Subcutaneous abdominal adipose tissue (tissue), 5 donors: Measurements from ENCODE around the gene PER1.
"Not testable (repeated sequence)": the region's sequence is repeated elsewhere in the genome, so short reads cannot be mapped to it uniquely, and the experiment has no call there.

Experiments used
- H3K27ac ChIP-seq: one replicate; pipeline ENCODE4 v1.7.0; 2013; ENCODE audit warnings: low read depth, mild to moderate bottlenecking, inconsistent platforms, low read length, moderate library complexity
- H3K27me3 ChIP-seq, 5 donors: one replicate each; pipeline ENCODE4 v1.7.0; 2013; ENCODE audit warnings: low read length in 5 of 5, inconsistent platforms in 1 of 5; ENCODE audit not compliant: control insufficient read depth in 5 of 5, insufficient read depth in 4 of 5
- H3K36me3 ChIP-seq, 5 donors: one replicate each; pipeline ENCODE4 v1.7.0; 2013; ENCODE audit warnings: low read length in 5 of 5; ENCODE audit not compliant: control insufficient read depth in 5 of 5, insufficient read depth in 5 of 5
- H3K4me1 ChIP-seq, 5 donors: one replicate each; pipeline ENCODE4 v1.7.0; 2013; ENCODE audit warnings: low read length in 5 of 5, mild to moderate bottlenecking in 3 of 5, moderate library complexity in 1 of 5; ENCODE audit not compliant: control insufficient read depth in 5 of 5, insufficient read depth in 5 of 5
- H3K4me3 ChIP-seq, 5 donors: one replicate each; pipeline ENCODE4 v1.7.0; 2013; ENCODE audit warnings: low read length in 5 of 5, low read depth in 1 of 5
- H3K9ac ChIP-seq, 5 donors: one replicate each; pipeline ENCODE4 v1.7.0; 2013; ENCODE audit warnings: low read length in 5 of 5, mild to moderate bottlenecking in 4 of 5, moderate library complexity in 3 of 5
- H3K9me3 ChIP-seq, 5 donors: one replicate each; pipeline ENCODE4 v1.7.0; 2013; ENCODE audit warnings: low read length in 5 of 5; ENCODE audit not compliant: control insufficient read depth in 5 of 5
- donor health status: healthy.
- donor health status: healthy.
- donor health status: healthy.
- donor health status: healthy.
- donor health status: healthy.

PER1 gene

DNA sequence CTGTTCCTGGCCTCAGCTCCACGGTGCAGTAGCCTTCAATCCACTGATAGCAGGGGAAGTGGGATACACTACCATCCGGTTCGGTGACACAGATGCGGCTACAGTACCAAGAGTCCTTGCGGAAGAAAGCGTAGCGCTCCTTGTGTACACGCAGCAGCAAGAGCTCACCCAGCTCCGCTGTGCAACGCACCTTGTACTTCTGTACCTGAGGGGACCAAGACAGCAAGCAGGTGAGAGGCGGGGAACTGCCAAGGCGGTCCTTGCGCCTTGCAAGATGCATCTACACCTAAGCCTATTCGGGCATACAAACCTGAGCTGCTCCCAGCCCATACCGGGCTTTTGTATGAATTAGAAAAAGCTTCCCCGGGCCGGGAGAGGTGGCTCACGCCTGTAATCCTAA, 35.4 kb downstream of the PER1 start:
- peaks cover 10 to 39% (median 34%) of the 10 kb centered on the region in 5 donors for H3K4me1 ChIP-seq
- no peak overlapping the region for H3K4me3 ChIP-seq
- no peak overlapping the region for H3K9ac ChIP-seq
- peaks cover 33 to 56% (median 39%) of the 10 kb centered on the region in 5 donors for H3K27me3 ChIP-seq
- H3K27ac ChIP-seq, result no peak overlapping the region
- H3K36me3 ChIP-seq, result no peaks in the 10 kb centered on the region
- H3K9me3 ChIP-seq, result no peaks in the 10 kb centered on the region

DNA sequence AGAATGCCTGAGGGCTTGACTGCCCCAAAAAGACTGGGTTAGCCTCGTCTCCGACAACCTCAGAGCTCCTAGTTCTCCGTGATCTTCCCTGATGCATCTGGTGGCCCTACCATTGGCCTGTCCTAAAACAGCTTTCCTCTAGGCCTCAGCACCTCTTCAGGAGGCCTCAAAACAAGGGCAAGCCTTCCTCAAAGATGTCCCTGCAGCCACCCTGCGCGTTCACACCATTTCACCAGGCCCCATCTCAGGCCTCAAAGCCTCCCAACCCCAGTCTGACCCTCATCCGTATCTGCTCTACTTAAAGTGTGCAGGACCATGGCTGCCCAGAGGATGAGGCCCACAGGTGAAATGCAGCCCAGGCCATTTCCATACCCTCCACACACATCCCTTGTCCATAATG, 41.3 kb downstream of the PER1 start:
- H3K36me3 ChIP-seq, result no peaks in the 10 kb centered on the region
- H3K9me3 ChIP-seq, result no peaks in the 10 kb centered on the region
- peaks cover 49 to 74% (median 52%) of the 10 kb centered on the region in 5 donors for H3K27me3 ChIP-seq
- no peak overlapping the region for H3K27ac ChIP-seq
- no peak overlapping the region for H3K9ac ChIP-seq
- H3K4me3 ChIP-seq, result no peak overlapping the region
- H3K4me1 ChIP-seq, result peaks cover 0 to 8% (median 8%) of the 10 kb centered on the region in 5 donors

DNA sequence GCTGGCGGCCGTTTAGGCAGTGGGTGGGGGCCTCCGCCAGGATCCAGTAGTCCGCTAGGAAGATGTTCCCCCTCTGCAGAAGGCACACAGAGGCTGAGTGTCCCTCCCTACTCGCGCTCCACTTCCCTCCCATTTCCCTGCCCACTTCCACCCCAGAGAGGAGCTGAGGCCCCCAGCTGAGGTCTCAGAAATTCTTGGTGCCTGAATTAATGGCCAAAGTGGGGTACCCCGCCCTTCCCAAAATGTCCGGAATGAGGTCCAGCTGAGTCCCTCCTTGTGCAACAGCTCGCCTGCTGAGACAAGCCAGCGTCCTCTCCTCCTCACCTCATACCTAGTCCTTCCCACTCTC, 41.8 kb downstream of the PER1 start:
- H3K27me3 ChIP-seq, result peaks cover 49 to 70% (median 52%) of the 10 kb centered on the region in 5 donors
- no peak overlapping the region for H3K9ac ChIP-seq
- H3K4me3 ChIP-seq, result peak overlapping the region in 1 of 5 donors; percentile 50
- H3K27ac ChIP-seq, result no peak overlapping the region
- no peaks in the 10 kb centered on the region for H3K9me3 ChIP-seq
- no peaks in the 10 kb centered on the region for H3K36me3 ChIP-seq
- peaks cover 0 to 8% (median 8%) of the 10 kb centered on the region in 5 donors for H3K4me1 ChIP-seq

DNA sequence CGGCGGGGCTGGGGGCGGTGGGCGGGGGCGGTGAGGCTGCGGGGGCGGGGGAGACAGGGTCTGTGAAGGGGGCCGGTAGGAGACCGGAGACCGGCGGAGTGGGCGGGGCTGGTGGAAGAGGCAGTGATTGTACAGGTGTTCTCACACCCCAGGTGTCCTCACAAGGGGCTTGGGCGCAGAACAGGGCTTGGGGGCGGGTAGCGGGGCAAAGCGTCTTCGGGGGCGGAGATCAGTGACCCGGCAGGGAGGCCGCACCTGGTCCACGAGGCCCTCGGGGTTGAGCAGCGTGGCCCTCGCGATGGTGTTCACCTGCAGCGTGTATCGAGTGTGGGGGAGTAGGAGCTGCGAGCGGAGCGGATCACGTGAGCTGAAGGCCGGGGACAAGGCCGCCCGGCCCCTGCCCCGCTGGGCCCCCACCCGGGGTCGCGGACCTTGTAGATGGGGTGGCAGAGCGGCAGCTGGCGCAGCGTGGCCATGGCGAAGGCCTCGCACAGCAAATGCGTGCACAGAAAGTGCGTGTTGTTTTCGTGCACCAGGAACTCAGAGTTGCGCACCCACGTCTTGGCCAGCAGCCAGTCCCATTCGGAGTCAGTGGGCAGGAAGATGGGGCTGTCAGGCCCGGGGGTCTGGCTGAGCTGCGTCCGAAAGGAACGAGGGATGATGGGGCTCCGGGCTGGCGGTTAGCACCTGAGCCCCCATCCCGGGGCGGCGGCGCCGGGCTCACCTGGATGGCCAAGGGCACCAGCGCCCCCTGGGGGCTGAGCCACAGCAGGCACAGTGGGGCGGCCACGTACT, 42.3 kb downstream of the PER1 start:
- peaks cover 0 to 8% (median 8%) of the 10 kb centered on the region in 5 donors for H3K4me1 ChIP-seq
- H3K27me3 ChIP-seq, result peaks cover 47 to 64% (median 50%) of the 10 kb centered on the region in 5 donors
- H3K27ac ChIP-seq, result no peak overlapping the region
- no peak overlapping the region for H3K9ac ChIP-seq
- H3K9me3 ChIP-seq, result no peaks in the 10 kb centered on the region
- H3K4me3 ChIP-seq, result peak overlapping the region in 3 of 5 donors; percentile 21 to 50 (median 26)
- H3K36me3 ChIP-seq, result no peaks in the 10 kb centered on the region

DNA sequence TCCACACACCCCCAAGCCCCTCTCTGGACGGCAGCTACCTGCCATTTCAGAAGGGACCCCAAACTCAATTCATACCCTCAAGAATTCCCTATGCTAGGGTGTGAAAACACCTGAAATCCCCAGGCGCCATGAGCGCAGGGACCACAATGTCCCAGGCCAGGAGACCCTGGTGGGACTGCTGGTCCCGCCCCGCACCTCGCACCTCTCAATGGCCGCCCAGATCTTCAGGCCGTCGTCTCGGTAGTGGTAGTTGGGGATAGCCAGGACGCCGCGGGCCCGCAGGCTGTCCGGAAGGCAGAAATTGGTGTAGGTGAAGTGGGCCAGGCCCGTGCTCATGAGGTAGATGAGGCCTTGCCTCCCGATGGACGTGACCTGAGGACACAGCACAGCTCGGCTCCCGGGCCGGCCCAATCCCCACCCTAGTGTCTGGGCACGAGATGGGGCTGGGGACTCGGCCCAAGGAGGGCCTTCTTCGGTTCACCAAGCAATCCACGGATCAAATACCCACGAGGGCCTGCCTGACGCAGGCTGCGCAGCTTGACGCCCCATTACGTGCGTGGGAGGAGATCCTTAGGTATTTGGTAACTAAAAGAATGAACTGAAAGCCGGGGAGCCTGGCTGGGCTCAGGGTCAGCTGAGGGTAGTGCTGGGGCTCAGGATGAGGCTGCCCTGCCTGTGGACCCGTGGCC, 43.1 kb downstream of the PER1 start:
- Histone ChIP-seq H3K9ac (no peak overlapping the region), H3K9me3 (no peaks in the 10 kb centered on the region), H3K27ac (no peak overlapping the region), H3K36me3 (no peaks in the 10 kb centered on the region), H3K27me3 (peaks cover 40 to 57% (median 43%) of the 10 kb centered on the region in 5 donors), H3K4me1 (peaks cover 0 to 8% (median 8%) of the 10 kb centered on the region in 5 donors), H3K4me3 (no peak overlapping the region)

DNA sequence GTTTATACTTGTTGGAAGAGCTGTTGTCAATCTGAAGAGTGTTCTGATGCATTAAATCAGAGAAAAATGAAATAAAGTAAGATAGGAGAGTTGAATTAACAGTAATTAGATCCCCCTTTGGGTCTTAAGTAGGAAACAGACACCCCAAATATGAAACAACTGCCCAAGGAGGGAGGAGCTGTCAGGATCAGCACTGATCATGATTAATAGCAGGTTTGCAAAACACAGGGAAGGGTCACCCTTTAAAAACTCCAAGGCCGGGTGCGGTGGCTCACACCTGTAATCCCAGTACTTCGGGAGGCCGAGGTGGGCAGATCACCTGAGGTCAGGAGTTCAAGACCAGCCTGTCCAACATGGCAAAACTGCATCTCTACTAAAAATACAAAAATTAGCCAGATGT, 45.2 kb downstream of the PER1 start:
- H3K27me3 ChIP-seq, result peaks cover 27 to 42% (median 32%) of the 10 kb centered on the region in 5 donors
- not testable (repeated sequence) for H3K9ac ChIP-seq, H3K4me3 ChIP-seq, H3K36me3 ChIP-seq, H3K4me1 ChIP-seq, H3K9me3 ChIP-seq, H3K27ac ChIP-seq

DNA sequence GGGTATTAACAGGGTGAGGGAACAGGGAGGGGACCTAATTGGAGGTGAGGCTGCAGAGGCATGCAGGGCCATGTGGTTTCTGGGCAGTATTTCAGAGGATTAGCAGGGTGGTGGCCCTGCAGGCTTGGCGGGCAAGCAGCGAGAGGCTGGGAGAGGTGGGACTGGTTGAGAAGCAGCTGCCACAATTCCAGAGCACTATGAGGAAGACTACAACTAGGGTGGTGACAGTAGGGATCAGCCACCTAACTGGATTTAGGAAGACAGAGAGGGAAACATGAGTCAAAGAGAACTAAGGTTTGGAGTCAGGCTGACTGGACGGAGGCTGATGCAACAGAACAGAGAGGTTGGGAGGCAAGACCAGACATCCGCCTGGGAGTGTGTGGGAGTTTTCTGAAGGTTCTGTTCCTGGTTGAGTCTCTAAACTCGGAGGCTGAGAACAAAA, 46.2 kb downstream of the PER1 start:
- H3K36me3 ChIP-seq, result no peaks in the 10 kb centered on the region
- H3K4me1 ChIP-seq, result peaks cover 0 to 8% (median 8%) of the 10 kb centered on the region in 5 donors
- no peak overlapping the region for H3K9ac ChIP-seq
- no peaks in the 10 kb centered on the region for H3K9me3 ChIP-seq
- H3K27me3 ChIP-seq, result peaks cover 17 to 33% (median 24%) of the 10 kb centered on the region in 5 donors
- no peak overlapping the region for H3K27ac ChIP-seq
- H3K4me3 ChIP-seq, result no peak overlapping the region

DNA sequence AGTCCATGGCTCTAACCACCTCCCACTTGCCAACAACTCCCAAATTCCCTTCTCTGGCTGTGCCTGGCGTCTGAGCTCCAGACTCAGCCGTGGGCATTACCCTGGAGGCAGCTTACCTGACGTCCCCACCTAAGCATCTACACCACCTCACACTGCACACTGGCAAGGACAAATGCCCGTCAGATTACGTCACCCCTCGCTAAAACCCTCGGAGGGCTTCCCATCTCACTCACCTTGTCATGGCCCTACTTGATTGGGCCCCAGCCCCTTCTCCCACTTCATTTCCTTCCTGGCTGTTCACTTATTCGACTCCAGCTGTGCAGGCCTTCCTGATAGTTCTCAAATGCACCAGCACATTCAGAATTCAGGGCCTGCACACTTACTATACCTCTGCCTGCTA, 47.3 kb downstream of the PER1 start:
- peaks cover 6 to 23% (median 13%) of the 10 kb centered on the region in 5 donors for H3K27me3 ChIP-seq
- H3K27ac ChIP-seq, result no peak overlapping the region
- no peaks in the 10 kb centered on the region for H3K36me3 ChIP-seq
- no peak overlapping the region for H3K4me3 ChIP-seq
- H3K9ac ChIP-seq, result no peak overlapping the region
- no peaks in the 10 kb centered on the region for H3K9me3 ChIP-seq
- peaks cover 0 to 3% (median 3%) of the 10 kb centered on the region in 5 donors for H3K4me1 ChIP-seq

DNA sequence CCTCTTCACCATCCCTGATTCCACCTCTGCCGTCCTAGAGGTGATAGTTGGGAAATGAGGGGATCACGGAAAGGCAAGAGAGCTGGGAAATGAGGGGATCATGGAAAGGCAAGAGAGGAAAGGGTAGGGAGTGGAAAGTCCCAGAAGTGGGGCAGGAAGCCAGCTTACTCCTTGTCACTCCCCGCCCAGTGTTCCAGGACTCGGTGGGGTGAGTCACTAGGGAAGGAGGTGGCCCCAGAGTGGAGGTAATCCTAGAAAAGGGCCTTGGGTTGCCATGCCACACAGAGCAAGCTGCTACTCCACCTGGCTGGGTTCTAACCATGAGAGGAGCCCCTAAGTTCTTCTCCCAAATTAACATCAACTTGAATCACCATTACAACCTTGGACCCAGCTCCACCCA, 48.7 kb downstream of the PER1 start:
- Histone ChIP-seq H3K4me1 (no peaks in the 10 kb centered on the region), H3K27me3 (peaks cover 0 to 10% (median 1%) of the 10 kb centered on the region in 5 donors), H3K4me3 (no peak overlapping the region), H3K27ac (no peak overlapping the region), H3K9me3 (no peaks in the 10 kb centered on the region), H3K36me3 (no peaks in the 10 kb centered on the region), H3K9ac (no peak overlapping the region)

DNA sequence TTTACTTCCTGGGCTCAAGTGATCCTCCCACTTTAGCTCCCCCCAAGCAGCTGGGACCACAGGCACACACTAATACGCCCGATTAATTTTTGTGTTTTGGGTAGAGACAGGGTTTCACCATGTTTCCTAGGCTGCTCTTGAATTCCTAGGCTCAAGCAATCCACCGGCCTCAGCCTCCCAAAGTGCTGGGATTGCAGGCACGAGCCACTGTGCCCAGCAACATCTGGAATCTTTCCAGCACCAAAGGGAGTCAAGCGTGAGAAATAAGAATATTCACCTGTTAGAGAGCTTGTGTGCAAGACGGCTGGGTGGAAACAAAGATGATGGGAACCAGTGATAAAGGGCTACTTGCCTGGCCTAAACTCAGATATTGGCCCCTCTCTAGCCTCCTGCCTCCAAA, 50.5 kb downstream of the PER1 start:
- Histone ChIP-seq H3K27me3 (peaks cover 0 to 9% (median 5%) of the 10 kb centered on the region in 5 donors), H3K4me1 (no peaks in the 10 kb centered on the region), H3K27ac (no peak overlapping the region), H3K9ac (no peak overlapping the region), H3K4me3 (no peak overlapping the region), H3K9me3 (no peaks in the 10 kb centered on the region), H3K36me3 (no peaks in the 10 kb centered on the region)
